DOHH2 (cell line): ENCODE measurements around the gene MAP2K2.

ENCODE experiments used
- H3F3A ChIP-seq: fragments of 200-600 bp; sonication (generic), shearing (Covaris generic); 2 replicates; pipeline ENCODE4 v1.6.0; 2016; ENCODE audit warnings: antibody characterized with exemption, mild to moderate bottlenecking; ENCODE audit not compliant: control insufficient read depth, insufficient read depth
- H3K27ac ChIP-seq: fragments of 200-600 bp; sonication (generic); 2 replicates; pipeline ENCODE4 v1.5.1; 2014; ENCODE audit warnings: low read depth, mild to moderate bottlenecking, low read length, moderate library complexity
- H3K27me3 ChIP-seq: fragments of 200-600 bp; sonication (generic); 2 replicates; pipeline ENCODE4 v1.6.1; 2014; ENCODE audit warnings: mild to moderate bottlenecking, low read length, mixed read lengths; ENCODE audit not compliant: control insufficient read depth
- H3K36me3 ChIP-seq: fragments of 200-600 bp; sonication (generic); 2 replicates; pipeline ENCODE4 v1.6.1; 2014; ENCODE audit warnings: mild to moderate bottlenecking, low read length, moderate library complexity, mixed read lengths; ENCODE audit not compliant: control insufficient read depth
- H3K4me1 ChIP-seq: fragments of 200-600 bp; sonication (generic); 2 replicates; pipeline ENCODE4 v1.6.1; 2014; ENCODE audit warnings: mild to moderate bottlenecking, low read length, mixed read lengths; ENCODE audit not compliant: control insufficient read depth
- H3K4me2 ChIP-seq: fragments of 200-600 bp; sonication (generic); 2 replicates; pipeline ENCODE4 v1.6.0; 2014; ENCODE audit warnings: mild to moderate bottlenecking, low read length, moderate library complexity
- H3K4me3 ChIP-seq: fragments of 200-600 bp; sonication (generic); 2 replicates; pipeline ENCODE4 v1.5.1; 2014; ENCODE audit warnings: mild to moderate bottlenecking, low read length, mixed read lengths
- H3K79me2 ChIP-seq: fragments of 200-600 bp; sonication (generic); 2 replicates; pipeline ENCODE4 v1.6.1; 2014; ENCODE audit warnings: mild to moderate bottlenecking, low read length, mixed read lengths; ENCODE audit not compliant: control insufficient read depth
- H3K9me2 ChIP-seq: fragments of 200-600 bp; sonication (generic); replicated peaks from 2 replicates; pipeline ENCODE4 v1.6.1; 2014; ENCODE audit warnings: mild to moderate bottlenecking, low read length, mixed read lengths; ENCODE audit not compliant: control insufficient read depth
- H3K9me3 ChIP-seq: fragments of 200-600 bp; sonication (generic); 2 replicates; pipeline ENCODE4 v1.6.1; 2014; ENCODE audit warnings: antibody characterized with exemption, low read length, mixed read lengths; ENCODE audit not compliant: control insufficient read depth, insufficient read depth
- H4K20me1 ChIP-seq: fragments of 200-600 bp; sonication (generic); 2 replicates; pipeline ENCODE4 v1.6.0; 2014; ENCODE audit warnings: low read depth, mild to moderate bottlenecking, antibody characterized with exemption, low read length, moderate library complexity; ENCODE audit not compliant: control insufficient read depth, insufficient read depth
- EZH2phosphoT487 ChIP-seq: fragments of 200-600 bp; sonication (generic); IDR thresholded peaks from 2 replicates; pipeline ENCODE4 v1.6.1; 2017; ENCODE audit warnings: borderline replicate concordance, mild to moderate bottlenecking, antibody characterized with exemption, low read length, moderate library complexity, mixed read lengths
- TF ChIP-seq, protein P1 (sequence below): fragments of 200-600 bp; sonication (generic); IDR thresholded peaks from one replicate; pipeline ENCODE4 v1.5.1; 2014; ENCODE audit warnings: antibody characterized with exemption, mild to moderate bottlenecking, low read depth, low read length; ENCODE audit not compliant: poor library complexity, severe bottlenecking

MAP2K2 gene

GRCh38 chr19:4154571-4155312 lies 30.8 kb upstream of the MAP2K2 start:
- Histone ChIP-seq H3K4me1 (no peaks in the 10 kb centered on the region), H3K4me3 (no peak overlapping the region), H3K79me2 (no peaks in the 10 kb centered on the region), H3K9me3 (no peaks in the 10 kb centered on the region), H3K27me3 (peaks cover 21% of the 10 kb centered on the region), H3K4me2 (no peak overlapping the region), H4K20me1 (no peaks in the 10 kb centered on the region), H3K36me3 (no peaks in the 10 kb centered on the region), H3K27ac (no peak overlapping the region), H3F3A (no peaks in the 10 kb centered on the region), H3K9me2 (no peaks in the 10 kb centered on the region)
- no peak for TF ChIP-seq EZH2phosphoT487
- TF ChIP-seq, protein P1, sequence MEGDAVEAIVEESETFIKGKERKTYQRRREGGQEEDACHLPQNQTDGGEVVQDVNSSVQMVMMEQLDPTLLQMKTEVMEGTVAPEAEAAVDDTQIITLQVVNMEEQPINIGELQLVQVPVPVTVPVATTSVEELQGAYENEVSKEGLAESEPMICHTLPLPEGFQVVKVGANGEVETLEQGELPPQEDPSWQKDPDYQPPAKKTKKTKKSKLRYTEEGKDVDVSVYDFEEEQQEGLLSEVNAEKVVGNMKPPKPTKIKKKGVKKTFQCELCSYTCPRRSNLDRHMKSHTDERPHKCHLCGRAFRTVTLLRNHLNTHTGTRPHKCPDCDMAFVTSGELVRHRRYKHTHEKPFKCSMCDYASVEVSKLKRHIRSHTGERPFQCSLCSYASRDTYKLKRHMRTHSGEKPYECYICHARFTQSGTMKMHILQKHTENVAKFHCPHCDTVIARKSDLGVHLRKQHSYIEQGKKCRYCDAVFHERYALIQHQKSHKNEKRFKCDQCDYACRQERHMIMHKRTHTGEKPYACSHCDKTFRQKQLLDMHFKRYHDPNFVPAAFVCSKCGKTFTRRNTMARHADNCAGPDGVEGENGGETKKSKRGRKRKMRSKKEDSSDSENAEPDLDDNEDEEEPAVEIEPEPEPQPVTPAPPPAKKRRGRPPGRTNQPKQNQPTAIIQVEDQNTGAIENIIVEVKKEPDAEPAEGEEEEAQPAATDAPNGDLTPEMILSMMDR = no peak

DNA sequence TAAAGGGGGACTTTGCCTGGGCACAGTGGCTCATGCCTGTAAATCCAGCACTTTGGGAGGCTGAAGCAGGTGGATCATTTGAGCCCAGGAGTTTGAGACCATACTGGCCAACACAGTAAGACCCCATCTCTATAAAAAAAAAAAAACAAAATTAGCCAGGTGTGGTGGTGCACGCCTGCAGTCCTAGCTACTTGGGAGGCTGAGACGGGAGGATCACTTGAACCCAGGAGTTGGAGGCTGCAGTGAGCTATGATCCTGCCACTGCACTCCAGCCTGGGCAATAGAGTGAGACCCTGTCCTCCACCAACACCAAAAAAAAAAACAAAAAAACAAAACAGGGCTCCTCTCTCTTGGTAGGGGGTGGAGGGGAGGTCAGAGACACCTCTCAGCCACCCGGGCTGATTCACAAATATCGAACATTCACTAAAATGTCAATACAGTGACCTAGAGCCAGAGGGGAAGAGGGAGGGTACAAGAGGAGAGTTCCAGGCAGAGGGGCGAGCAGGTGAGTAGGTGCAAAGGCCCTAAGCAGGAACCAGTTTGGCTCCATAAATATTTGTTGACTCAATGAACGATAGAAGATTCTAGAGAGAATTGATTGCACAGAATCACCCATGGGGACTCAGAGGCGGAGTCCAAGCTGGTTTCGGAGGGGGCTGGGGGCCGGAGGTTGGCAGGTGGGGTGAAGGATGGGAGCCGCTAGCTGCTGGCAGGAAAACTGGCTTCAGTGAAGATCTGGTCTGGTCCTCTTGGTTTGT lies 28.5 kb upstream of the MAP2K2 start:
- TF ChIP-seq EZH2phosphoT487 = no peak
- TF ChIP-seq, protein P1 = no peak
- no peak overlapping the region for H3K27ac ChIP-seq

DNA sequence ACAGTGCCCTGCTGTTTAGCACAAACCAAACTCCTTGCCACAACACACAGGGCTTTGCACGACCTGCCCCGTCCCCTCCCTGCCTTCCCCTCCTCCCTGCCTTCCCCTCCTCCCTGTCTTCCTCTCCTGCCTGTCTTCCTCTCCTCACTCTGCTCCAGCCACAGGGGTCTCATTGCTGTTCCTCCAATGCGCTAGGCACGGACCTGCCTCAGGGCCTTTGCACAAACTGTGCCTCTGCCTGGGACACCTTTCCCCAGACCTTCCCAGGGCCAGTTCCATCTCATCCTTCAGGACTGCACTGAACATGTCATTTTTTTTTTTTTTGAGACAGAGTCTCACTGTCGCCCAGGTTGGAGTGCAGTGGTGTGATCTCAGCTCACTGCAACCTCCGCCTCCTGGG lies 27.7 kb upstream of the MAP2K2 start:
- H3K4me2 ChIP-seq = no peak overlapping the region
- H3K36me3 ChIP-seq = no peaks in the 10 kb centered on the region
- H3F3A ChIP-seq = no peaks in the 10 kb centered on the region
- H3K27ac ChIP-seq = no peak overlapping the region
- TF ChIP-seq, protein P1 = no peak
- TF ChIP-seq EZH2phosphoT487 = no peak
- no peaks in the 10 kb centered on the region for H4K20me1 ChIP-seq
- no peaks in the 10 kb centered on the region for H3K9me2 ChIP-seq
- H3K4me1 ChIP-seq = no peaks in the 10 kb centered on the region
- H3K4me3 ChIP-seq = no peak overlapping the region
- no peaks in the 10 kb centered on the region for H3K9me3 ChIP-seq
- H3K27me3 ChIP-seq = peaks cover 21% of the 10 kb centered on the region
- no peaks in the 10 kb centered on the region for H3K79me2 ChIP-seq

More for the DNA sequence above, 28.5 kb upstream of the MAP2K2 start:
- H3K9me2 ChIP-seq = no peaks in the 10 kb centered on the region
- no peaks in the 10 kb centered on the region for H3F3A ChIP-seq
- no peaks in the 10 kb centered on the region for H3K9me3 ChIP-seq
- H3K4me2 ChIP-seq = no peak overlapping the region
- no peaks in the 10 kb centered on the region for H3K79me2 ChIP-seq
- no peaks in the 10 kb centered on the region for H3K4me1 ChIP-seq
- H3K27me3 ChIP-seq = peaks cover 23% of the 10 kb centered on the region
- no peaks in the 10 kb centered on the region for H3K36me3 ChIP-seq
- no peak overlapping the region for H3K4me3 ChIP-seq
- H4K20me1 ChIP-seq = no peaks in the 10 kb centered on the region
